GM21360 (cell line): Measurements from ENCODE around the gene LGR4.

Experiments
- ATAC-seq: cut with Tn5 transposase; IDR thresholded peaks from one replicate; pipeline ENCODE4 v1.9.1; 2021; ENCODE audit warnings: mild to moderate bottlenecking, moderate library complexity; ENCODE audit not compliant: unreplicated experiment

Gene LGR4

DNA sequence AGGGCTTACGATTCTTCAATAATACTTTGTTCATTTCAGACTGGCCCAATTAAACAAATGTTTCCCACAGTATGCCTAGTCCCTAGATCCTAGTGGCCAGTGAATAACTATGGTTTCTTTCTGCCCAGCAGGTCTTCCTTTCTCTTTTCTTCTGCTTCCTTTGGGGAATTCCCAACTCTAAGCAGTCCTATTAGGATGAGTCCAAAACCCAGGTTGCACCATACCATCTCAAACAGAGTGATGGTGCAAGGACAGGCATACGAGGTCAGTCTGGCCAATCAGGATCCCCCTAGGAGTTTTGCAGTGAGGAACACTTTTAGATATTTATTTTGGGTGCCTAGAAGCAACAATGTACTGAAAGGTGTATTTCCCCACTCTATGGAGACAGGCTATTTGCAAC is 68.2 kb downstream of the LGR4 start:
- ATAC-seq, result no peak

DNA sequence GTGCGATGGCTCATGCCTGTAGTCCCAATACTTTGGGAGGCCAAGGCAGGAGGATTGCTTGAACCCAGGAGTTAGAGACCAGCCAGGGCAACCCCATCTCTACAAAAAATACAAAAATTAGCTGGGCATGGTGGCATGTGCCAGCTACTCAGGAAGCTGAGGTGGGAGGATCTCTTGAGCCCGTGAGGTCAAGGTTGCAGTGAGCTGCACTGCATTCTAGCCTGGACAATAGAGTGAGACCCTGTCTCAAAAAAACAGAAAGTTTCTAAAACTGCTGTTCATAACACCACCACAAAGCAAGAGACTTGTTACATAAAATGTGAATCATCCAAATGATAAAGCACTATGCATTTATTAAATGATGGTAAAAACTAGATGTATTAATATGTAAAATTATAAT is 69.4 kb downstream of the LGR4 start:
- ATAC-seq, result no peak

GRCh38 chr11:27402450-27402849 is 70.1 kb downstream of the LGR4 start:
- no peak for ATAC-seq

DNA sequence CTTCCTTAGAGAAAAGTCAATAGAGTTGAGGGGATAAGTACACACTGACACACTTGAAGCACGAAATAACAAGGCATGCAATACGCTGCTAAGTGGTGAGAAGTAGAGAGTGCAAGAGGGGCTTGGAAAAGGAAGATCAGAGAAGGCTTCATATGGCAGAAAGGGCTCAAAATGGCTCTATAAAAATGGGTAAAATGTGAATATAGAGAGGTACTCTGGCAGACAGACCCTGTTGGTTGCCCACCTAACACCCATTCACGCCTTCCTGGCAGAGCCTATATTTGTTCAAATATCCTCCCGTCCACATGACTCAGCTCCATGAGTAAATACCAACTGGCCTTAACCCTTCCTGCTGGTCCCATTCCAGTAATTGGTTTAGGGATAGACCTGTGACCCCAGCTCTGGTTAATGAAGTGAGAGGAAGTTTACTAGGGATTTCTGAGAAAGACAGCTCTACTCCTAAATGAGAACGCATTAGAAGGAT is 70.7 kb downstream of the LGR4 start:
- no peak for ATAC-seq

DNA sequence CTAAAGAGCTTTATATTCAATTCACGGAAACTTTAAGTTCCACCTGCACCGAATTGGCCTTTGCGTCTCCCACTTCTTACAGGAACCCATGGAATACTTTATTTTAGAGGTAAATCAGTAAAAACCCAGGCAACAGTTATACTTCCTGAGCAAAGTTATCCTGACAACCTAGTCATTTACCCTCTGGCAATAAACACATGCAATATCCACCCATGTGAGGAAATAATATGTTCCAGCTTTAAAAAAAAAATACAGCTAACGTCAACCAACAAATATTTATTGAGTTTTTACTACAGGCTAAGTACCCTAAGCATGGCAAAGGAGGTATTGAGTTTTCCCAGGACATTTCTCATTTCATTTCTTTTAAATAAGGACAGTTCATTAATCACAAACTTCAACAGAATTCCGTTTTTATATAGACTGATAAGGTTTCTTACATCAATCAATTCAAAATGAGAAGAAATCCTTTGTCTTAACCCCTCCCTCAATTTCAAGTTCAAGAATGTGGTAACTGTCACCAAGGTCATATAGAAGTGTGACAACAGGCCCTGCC is 71.2 kb downstream of the LGR4 start:
- ATAC-seq, result no peak

GRCh38 chr11:27398400-27398770 is 74.2 kb downstream of the LGR4 start:
- ATAC-seq, result no peak

DNA sequence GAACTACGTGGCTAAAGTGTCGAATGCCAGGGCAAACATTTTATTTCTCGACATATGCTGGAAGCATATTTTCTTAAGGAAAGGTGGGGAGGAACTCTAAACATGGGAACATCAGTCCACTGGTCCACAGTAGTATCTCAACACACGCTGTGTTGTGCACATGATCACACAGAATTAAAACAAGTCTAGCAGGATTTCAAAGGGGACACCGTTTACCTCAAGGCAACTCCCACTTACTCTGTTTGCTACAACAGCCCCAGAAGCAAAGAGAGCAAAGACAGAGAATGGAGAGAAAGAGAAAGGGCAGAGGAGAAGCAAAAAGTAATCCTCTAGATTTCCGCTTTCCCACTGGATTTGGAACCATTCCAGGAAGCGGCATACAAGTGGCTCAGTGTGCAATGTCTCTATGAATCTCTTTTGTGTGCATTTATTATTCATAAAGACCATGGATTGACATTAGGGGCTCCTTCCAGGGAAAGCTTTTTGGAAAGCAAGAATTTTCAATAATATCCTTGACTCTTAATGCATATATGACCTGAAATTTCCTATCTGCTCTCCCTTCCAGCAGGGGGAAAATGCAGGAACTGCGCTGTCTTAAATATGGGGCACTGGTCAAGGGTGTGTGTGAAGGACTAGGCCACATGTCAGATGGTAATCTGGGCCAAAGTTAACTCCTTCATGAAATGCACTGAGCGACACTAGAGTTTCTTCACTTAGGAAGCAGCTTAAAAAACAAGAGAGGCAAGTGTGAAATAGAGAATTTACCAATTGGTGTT is 74.8 kb downstream of the LGR4 start:
- ATAC-seq, result no peak

DNA sequence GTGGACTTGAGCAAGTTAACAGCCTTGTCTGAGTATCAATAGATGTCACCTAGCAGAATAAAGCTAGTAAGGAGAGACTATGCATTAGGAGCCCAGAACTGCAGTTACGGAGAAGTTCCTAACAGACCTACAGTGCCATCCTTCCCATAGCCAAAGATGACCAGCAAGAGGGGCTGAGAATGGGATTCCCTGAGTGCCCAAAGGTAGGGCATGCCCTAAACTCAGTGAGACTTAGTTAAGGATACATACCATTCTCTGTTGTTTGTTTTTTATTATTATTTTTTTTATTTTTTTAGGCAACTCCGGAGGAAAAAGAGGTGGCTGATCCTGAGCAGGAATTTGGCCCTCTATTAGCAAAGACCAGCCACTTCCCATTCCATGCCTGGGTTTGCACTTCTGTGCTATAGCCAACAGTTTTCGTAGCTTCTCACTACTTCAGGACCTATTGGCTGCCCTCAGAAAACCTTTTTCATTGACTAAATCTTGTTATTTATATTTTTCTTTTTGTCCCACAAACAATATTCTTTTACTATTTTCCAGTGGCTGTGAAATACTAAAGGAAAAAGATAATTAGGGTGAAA is 76.2 kb downstream of the LGR4 start:
- ATAC-seq, result no peak

DNA sequence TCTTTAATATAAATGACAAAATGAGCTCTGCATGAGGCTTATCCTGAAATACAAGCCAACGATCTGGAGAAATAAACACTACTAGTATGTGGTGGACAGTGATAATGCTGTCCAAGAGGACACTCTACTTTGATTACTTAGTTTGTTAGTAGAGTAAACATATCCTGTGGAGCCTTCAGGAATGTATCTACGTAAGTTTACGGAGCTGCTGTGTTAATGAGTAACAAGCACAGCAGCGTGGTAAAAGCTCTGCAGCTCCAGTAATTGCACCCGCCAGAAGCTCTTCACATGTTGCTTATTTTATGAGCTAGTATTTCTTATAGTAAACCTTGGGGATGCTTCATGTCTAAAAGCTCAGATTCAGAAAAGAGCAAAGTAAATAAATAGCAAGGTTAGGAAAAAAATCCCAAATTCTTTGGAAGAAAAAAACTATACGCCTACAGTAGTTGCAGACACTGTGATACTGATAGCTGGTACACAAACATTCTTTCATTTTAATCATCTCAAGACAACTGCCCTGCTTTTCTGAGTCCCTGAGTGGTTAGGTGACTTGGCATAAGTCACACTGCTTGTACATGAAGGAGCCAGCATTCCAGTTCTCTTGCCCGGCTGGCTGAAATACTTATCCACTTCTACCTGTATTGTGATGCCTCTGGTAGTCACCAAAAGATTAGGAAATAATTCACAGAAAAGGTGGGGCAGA is 76.9 kb downstream of the LGR4 start:
- ATAC-seq, result no peak

- no peak for ATAC-seq
Measured at GRCh38 chr11:27394781-27395228, 77.8 kb downstream of the LGR4 start.

- no peak for ATAC-seq
Measured at GRCh38 chr11:27392278-27393114, 80.1 kb downstream of the LGR4 start.

- ATAC-seq, result no peak
Measured at GRCh38 chr11:27391331-27392015, 81.1 kb downstream of the LGR4 start.

DNA sequence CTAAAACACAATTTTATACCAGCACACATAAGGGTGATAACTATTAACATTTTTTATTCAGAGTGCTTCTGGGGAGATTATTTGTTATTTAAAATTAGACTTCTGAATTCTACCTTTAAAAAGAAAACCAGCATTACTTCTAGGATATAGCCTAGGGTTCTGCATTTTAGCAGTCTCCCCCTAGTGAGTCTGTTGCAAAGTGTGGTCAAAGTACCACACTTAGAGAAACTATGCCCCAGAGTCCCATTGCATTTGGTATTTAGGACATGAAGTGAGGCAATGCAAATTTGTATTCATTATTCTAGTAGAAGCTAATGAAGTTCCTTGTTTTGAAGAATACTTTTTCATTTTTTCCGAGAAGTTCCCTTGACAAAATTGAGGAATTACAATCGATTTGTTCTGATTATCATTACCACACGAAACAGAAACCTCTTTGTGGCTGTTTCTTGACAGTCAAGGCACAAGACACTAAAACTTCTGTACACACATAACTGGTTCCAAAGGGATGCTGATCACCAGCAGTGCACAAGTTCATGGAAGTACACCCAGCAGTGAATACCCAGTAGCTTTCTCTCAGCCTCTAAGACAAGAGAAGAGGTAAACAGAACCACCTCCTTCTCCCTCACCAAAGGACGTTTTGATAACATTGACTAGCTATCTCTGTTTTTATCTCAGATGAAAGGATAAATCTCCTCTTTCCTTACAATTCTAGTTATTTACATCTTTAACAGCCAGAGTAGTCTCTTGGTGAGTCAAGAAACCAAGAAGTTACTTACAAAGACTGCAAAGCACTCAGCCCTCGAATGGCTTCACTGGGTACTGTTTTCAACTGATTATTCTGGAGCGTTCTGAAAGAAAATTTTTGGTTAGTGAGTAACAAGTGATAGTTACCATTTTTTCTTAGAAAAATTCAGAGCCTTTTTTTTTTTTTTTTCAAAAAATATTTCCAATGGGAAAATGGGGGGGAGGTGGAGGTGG is 82.0 kb downstream of the LGR4 start:
- no peak for ATAC-seq

DNA sequence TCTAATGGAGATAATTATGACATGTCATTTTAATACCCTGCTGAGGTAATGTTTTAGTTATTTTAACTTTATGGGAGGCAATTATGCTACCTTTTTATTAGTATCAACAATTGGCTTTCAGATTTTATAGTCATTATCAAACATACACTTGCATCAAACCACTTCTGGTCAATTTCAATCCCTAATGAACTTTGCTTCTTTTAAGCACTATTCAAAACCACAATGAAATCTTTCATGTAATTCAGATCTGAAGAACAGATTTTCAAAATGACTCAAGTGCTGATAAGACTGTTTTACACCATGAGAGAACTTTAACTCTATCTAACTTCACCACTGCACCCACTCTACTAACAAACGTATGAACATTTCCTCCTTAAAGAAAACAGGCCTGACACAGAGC is 83.7 kb downstream of the LGR4 start:
- ATAC-seq, result no peak

- ATAC-seq, result no peak
Measured at GRCh38 chr11:27388001-27388400, 84.6 kb downstream of the LGR4 start.

DNA sequence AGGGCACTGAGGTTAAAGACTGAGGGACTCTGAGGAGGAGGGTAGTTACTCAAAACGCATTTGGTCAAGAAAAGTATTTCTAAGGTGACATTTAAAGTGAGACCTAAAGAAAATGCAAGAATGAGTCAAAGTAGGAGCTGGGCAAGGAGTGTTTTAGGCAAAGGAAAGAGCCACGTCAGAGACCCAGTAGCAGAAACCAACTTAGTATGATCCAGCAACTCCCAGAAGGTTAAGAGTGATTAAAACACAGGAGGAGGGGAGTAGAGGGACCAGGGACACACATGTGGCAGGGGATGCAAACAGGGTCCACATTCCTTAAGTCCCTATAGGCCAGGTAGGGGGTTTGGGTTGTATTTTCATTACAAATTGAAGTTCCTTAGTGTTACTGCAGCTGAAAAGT is 85.2 kb downstream of the LGR4 start:
- ATAC-seq, result no peak

- ATAC-seq, result no peak
Measured at GRCh38 chr11:27386181-27386845, 86.3 kb downstream of the LGR4 start.

DNA sequence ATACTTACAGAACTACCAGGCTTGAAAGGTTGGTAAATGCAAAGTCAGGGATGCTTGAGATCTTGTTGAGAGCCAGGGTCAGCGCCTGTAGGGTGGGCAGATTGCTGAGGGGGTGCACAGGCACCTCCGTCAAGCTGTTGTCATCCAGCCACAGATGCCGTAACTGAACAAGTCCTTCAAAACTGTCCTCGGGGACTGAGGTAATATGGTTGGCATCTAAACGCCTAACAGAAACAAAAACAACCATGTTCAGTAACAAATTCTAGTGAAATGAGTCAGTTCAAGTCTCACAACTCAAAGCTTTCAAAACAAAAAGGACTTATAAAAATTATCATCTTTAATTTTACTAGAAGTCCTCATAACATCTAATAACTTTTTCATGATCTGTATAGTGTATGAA is 87.3 kb downstream of the LGR4 start:
- ATAC-seq, result no peak

DNA sequence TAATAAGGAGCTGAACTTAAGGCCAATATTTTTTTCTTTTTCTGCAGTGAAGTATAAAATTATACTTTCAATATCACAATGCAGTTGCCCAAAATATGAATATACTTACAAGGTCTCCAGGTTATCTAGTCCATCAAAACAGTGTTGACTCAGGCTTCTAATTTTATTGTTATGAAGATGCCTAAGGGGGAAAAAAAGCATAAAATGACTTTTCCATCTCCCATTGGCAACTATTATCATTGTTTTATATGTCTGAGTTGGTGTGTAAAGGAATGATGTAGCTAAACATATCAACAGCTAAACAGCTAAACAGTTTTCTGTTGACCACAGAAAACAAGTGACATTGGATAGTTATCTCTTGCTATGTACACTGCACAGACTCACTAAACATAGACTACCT is 88.4 kb downstream of the LGR4 start:
- ATAC-seq, result no peak
